GM12865 (cell line): ENCODE results near the gene PRELP.

Experiments
- DNase-seq: peaks from one replicate; pipeline ENCODE4 v3.0.0; 2010; ENCODE audit warnings: low read depth
- H3K4me3 ChIP-seq: 2 replicates; pipeline ENCODE4 v1.5.1; 2011; ENCODE audit warnings: mild to moderate bottlenecking, low read depth, low read length, control low read depth
- TF ChIP-seq, protein P1 (sequence below): IDR thresholded peaks from 2 replicates; pipeline ENCODE4 v1.5.1; 2011; ENCODE audit warnings: low read length, control low read depth, low read depth, inconsistent platforms; ENCODE audit not compliant: insufficient read depth; ENCODE audit errors: missing control alignments

The PRELP gene

DNA sequence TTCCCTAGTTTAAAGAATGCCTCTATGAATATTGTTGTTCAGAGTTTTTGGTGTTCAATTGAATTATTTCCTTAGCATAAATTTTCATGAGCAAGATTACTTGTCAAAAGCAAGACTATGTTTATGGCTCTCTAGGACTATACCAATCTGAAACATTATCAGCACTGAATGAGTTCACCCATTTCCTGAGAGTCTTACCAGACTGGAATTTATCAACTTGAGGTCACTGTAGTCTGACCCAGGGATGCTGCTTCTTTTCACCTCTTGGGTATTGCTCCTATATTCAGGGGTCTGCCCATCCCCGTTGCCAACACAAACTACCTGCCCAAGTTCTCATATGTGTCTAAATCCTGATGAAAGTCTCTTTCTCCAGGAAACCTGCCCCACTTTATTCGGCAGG lies 61.0 kb downstream of the PRELP start:
- DNase-seq, result no peak
- H3K4me3 ChIP-seq, result no peak overlapping the region
- TF ChIP-seq, protein P1, sequence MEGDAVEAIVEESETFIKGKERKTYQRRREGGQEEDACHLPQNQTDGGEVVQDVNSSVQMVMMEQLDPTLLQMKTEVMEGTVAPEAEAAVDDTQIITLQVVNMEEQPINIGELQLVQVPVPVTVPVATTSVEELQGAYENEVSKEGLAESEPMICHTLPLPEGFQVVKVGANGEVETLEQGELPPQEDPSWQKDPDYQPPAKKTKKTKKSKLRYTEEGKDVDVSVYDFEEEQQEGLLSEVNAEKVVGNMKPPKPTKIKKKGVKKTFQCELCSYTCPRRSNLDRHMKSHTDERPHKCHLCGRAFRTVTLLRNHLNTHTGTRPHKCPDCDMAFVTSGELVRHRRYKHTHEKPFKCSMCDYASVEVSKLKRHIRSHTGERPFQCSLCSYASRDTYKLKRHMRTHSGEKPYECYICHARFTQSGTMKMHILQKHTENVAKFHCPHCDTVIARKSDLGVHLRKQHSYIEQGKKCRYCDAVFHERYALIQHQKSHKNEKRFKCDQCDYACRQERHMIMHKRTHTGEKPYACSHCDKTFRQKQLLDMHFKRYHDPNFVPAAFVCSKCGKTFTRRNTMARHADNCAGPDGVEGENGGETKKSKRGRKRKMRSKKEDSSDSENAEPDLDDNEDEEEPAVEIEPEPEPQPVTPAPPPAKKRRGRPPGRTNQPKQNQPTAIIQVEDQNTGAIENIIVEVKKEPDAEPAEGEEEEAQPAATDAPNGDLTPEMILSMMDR, result no peak

DNA sequence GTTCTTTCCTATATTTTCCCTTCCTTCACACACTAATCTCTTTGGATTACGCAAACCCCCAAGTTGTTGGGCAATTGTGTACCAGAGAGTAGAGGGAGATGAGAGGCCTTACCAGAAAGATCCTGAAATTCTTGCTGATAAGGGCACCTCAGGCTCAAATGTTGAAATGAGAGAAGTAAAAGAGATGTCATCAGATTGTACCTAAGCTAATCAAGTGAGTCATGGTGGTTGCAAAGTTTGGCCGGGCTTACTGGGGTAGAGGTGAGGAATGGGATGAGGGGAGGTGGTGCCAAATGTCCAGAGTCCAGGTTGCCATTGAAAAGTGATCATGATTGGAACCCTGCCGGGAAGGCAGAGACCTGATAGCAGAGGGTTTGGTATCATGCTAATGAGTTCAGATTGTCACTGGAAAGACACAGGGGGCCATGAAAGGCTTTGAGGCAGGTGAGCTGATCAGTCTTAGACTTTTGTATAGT lies 61.4 kb downstream of the PRELP start:
- no peak overlapping the region for H3K4me3 ChIP-seq
- no peak for DNase-seq
- TF ChIP-seq, protein P1, result no peak

DNA sequence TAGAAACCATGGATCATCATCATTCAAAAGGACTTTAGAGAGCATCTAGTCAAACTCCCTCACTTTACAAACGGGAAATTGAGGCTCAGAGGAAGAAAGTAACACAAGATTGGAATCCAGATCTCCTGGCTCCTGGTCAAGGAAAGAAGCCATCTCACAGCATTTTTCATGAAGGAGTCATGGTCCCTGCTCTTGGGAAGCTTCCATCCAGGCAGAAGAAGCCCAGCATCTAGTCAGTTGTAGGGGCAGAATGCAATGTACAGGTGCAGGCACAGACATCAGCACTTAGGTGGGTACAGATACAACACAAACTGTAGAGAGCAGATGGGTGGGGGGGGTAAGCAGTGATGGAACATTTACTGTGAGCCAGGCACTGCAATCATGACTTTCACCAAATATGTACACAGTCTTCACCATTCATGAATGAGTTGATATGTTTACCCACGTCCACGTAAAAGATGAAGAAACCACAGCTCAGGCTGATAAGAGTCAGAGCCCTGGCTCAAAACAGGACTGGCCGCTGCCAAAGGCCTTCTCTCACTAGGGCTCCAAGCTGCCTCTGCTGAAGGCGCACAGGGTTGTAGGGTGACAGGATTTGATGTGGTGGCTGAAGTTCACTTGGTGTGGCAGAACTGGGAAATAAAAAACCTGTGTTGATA lies 62.3 kb downstream of the PRELP start:
- TF ChIP-seq, protein P1, result no peak
- no peak overlapping the region for H3K4me3 ChIP-seq
- DNase-seq, result no peak

DNA sequence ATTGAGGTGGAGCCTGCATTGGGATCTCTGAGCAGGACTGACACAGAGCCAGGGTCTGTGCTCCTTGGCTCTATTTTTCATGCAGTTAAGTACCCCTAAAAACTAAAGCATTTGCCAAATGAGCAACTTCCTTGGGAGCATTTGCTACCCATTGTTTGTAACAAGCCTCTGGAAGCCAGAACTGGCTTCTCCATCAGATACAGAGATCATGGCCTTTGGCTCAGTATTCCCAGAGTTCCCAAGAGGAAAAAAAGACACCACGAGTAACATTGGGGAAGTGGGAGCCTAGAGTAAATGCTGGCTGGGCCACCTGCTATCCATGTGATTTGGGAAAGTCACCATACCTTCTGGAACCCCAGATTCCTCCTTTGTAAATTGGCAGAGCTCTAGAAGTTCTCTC lies 63.1 kb downstream of the PRELP start:
- DNase-seq, result no peak
- no peak overlapping the region for H3K4me3 ChIP-seq
- TF ChIP-seq, protein P1, result no peak

DNA sequence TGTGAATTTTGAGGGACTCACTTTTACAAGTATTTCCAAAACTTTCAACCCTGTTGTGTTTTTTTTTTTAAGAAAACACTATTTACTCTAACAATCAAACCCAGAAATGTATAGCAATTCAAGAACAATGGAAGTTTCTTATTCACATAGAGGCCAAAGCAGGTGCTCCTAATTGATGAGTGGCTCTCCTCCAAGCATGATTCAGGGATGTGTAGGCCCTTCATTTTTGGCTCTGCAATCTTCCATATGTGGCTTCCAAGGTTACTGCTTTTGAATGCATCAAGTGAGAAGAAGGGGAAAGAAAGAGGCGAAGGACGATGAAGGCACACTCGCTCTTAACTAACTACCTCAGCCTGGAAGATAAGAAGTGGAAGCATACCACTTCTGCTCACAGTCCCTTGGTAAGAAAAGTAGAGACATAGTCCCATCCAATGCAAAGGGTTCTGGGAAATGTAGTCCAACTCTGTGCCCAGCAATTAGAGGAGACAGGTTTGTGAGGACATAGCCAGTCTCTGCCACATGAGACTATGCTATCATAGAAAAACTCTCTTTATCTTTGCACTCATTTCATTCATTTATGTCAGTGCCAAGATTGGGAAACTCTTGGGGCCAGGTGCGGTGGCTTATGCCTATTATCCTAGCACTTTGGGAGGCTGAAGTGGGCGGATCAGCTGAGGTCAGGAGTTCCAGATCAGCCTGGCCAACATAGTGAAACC lies 64.4 kb downstream of the PRELP start:
- DNase-seq, result no peak
- TF ChIP-seq, protein P1, result no peak
- H3K4me3 ChIP-seq, result no peak overlapping the region
